ENCODE results near the gene KLHL29.

GRCh38 chr2:23435250-23436035 lies 50.5 kb downstream of the KLHL29 start:
- TF ChIP-seq EZH2phosphoT487 (IDR thresholded peaks at IDR 0.05; ENCODE audit: insufficient read depth, low read depth) (no peak), EZH2 (IDR thresholded peaks at IDR 0.05; ENCODE audit: insufficient read depth, poor library complexity, severe bottlenecking) (no peak)

All from GM23248 (cell line).